OCI-M2 (cell line): ENCODE measurements around the gene RMC1.
"Not testable (repeated sequence)": the region's sequence is repeated elsewhere in the genome, so short reads cannot be mapped to it uniquely, and the experiment has no call there.

Experiments
- DNase-seq: peaks from one replicate; lab custom pipeline; 2025; ENCODE audit not compliant: unreplicated experiment; lab: John Stamatoyannopoulos, UW

Gene RMC1

GRCh38 chr18:23503038-23503962 lies at the start of gene RMC1:
TSS of gene RMC1 (plus strand) at chr18:23503511. CDS start at chr18:23503619, 108 bp downstream.
- peak; percentile 45 for DNase-seq

GRCh38 chr18:23453680-23454058 lies 49.6 kb upstream of the RMC1 start:
- no peak for DNase-seq

GRCh38 chr18:23456835-23457234 lies 46.5 kb upstream of the RMC1 start:
- DNase-seq: no peak

GRCh38 chr18:23458830-23459529 lies 44.3 kb upstream of the RMC1 start:
- DNase-seq: no peak

GRCh38 chr18:23459530-23459921 lies 43.8 kb upstream of the RMC1 start:
- DNase-seq: no peak

- no peak for DNase-seq
These were observed 42.7 kb upstream of the RMC1 start for GRCh38 chr18:23460285-23461273.

- DNase-seq: no peak
These were observed 40.4 kb upstream of the RMC1 start for GRCh38 chr18:23462876-23463275.

- no peak for DNase-seq
These were observed 34.4 kb upstream of the RMC1 start for GRCh38 chr18:23468753-23469459.

- DNase-seq: no peak
These were observed 32.5 kb upstream of the RMC1 start for GRCh38 chr18:23470620-23471387.

GRCh38 chr18:23471486-23471885 lies 31.8 kb upstream of the RMC1 start:
- DNase-seq: no peak

- DNase-seq: no peak
These were observed 23.3 kb upstream of the RMC1 start for GRCh38 chr18:23479829-23480505.

- DNase-seq: no peak
These were observed 18.6 kb upstream of the RMC1 start for GRCh38 chr18:23484561-23485182.

GRCh38 chr18:23485386-23485785 lies 17.9 kb upstream of the RMC1 start:
- no peak for DNase-seq

- peak; percentile 51 for DNase-seq
These were observed 15.4 kb upstream of the RMC1 start for GRCh38 chr18:23487738-23488570.

GRCh38 chr18:23489586-23489985 lies 13.7 kb upstream of the RMC1 start:
- not testable (repeated sequence) for DNase-seq

GRCh38 chr18:23493654-23494053 lies 9.7 kb upstream of the RMC1 start:
- no peak for DNase-seq

- DNase-seq: no peak
These were observed 8.3 kb upstream of the RMC1 start for GRCh38 chr18:23494992-23495391.
